Subcutaneous abdominal adipose tissue (tissue), 5 donors: ENCODE data around the gene NANOS3.
"Not testable (repeated sequence)": the region's sequence is repeated elsewhere in the genome, so short reads cannot be mapped to it uniquely, and the experiment has no call there.

Source experiments
- H3K27ac ChIP-seq: one replicate; pipeline ENCODE4 v1.7.0; 2013; ENCODE audit warnings: low read depth, mild to moderate bottlenecking, inconsistent platforms, low read length, moderate library complexity
- H3K27me3 ChIP-seq, 5 donors: one replicate each; pipeline ENCODE4 v1.7.0; 2013; ENCODE audit warnings: low read length in 5 of 5, inconsistent platforms in 1 of 5; ENCODE audit not compliant: control insufficient read depth in 5 of 5, insufficient read depth in 4 of 5
- H3K36me3 ChIP-seq, 5 donors: one replicate each; pipeline ENCODE4 v1.7.0; 2013; ENCODE audit warnings: low read length in 5 of 5; ENCODE audit not compliant: control insufficient read depth in 5 of 5, insufficient read depth in 5 of 5
- H3K4me1 ChIP-seq, 5 donors: one replicate each; pipeline ENCODE4 v1.7.0; 2013; ENCODE audit warnings: low read length in 5 of 5, mild to moderate bottlenecking in 3 of 5, moderate library complexity in 1 of 5; ENCODE audit not compliant: control insufficient read depth in 5 of 5, insufficient read depth in 5 of 5
- H3K4me3 ChIP-seq, 5 donors: one replicate each; pipeline ENCODE4 v1.7.0; 2013; ENCODE audit warnings: low read length in 5 of 5, low read depth in 1 of 5
- H3K9ac ChIP-seq, 5 donors: one replicate each; pipeline ENCODE4 v1.7.0; 2013; ENCODE audit warnings: low read length in 5 of 5, mild to moderate bottlenecking in 4 of 5, moderate library complexity in 3 of 5
- H3K9me3 ChIP-seq, 5 donors: one replicate each; pipeline ENCODE4 v1.7.0; 2013; ENCODE audit warnings: low read length in 5 of 5; ENCODE audit not compliant: control insufficient read depth in 5 of 5
- donor health status: healthy.
- donor health status: healthy.
- donor health status: healthy.
- donor health status: healthy.
- donor health status: healthy.

NANOS3 gene

GRCh38 chr19:13844130-13844631, 32.8 kb upstream of the NANOS3 start:
- peak overlapping the region; percentile 100 for H3K27ac ChIP-seq
- H3K4me1 ChIP-seq = peaks cover 9 to 69% (median 58%) of the 10 kb centered on the region in 5 donors
- no peaks in the 10 kb centered on the region for H3K27me3 ChIP-seq
- no peaks in the 10 kb centered on the region for H3K9me3 ChIP-seq
- peaks cover 0 to 15% (median 0%) of the 10 kb centered on the region in 5 donors for H3K36me3 ChIP-seq
- H3K4me3 ChIP-seq = peak overlapping the region in 2 of 5 donors; percentile 62 to 72
- peak overlapping the region in 2 of 5 donors; percentile 56 to 97 for H3K9ac ChIP-seq

- Histone ChIP-seq H3K9me3 (no peaks in the 10 kb centered on the region), H3K27me3 (no peaks in the 10 kb centered on the region), H3K9ac (peak overlapping the region; percentile 17 to 89 (median 82)), H3K4me1 (peaks cover 20 to 66% (median 60%) of the 10 kb centered on the region in 5 donors), H3K36me3 (no peaks in the 10 kb centered on the region), H3K27ac (peak overlapping the region; percentile 98), H3K4me3 (peak overlapping the region; percentile 36 to 70 (median 48))
Measured at GRCh38 chr19:13846557-13847406, 30.2 kb upstream of the NANOS3 start.

- peak overlapping the region; percentile 49 to 70 (median 56) for H3K4me3 ChIP-seq
- no peaks in the 10 kb centered on the region for H3K9me3 ChIP-seq
- H3K27me3 ChIP-seq = no peaks in the 10 kb centered on the region
- peak overlapping the region; percentile 98 for H3K27ac ChIP-seq
- H3K36me3 ChIP-seq = no peaks in the 10 kb centered on the region
- H3K4me1 ChIP-seq = peaks cover 20 to 66% (median 60%) of the 10 kb centered on the region in 5 donors
- peak overlapping the region in 4 of 5 donors; percentile 77 to 89 (median 84) for H3K9ac ChIP-seq
Measured at GRCh38 chr19:13847407-13848339, 29.3 kb upstream of the NANOS3 start.

- Histone ChIP-seq H3K9ac (peak overlapping the region in 1 of 5 donors; percentile 89), H3K4me3 (peak overlapping the region in 1 of 5 donors; percentile 70), H3K9me3 (no peaks in the 10 kb centered on the region), H3K27me3 (no peaks in the 10 kb centered on the region), H3K36me3 (no peaks in the 10 kb centered on the region), H3K27ac (peak overlapping the region; percentile 98), H3K4me1 (peaks cover 19 to 61% (median 55%) of the 10 kb centered on the region in 5 donors)
Measured at GRCh38 chr19:13848340-13848677, 28.6 kb upstream of the NANOS3 start.

- Histone ChIP-seq H3K9ac (no peak overlapping the region), H3K36me3 (no peaks in the 10 kb centered on the region), H3K27me3 (no peaks in the 10 kb centered on the region), H3K4me1 (peaks cover 19 to 54% (median 48%) of the 10 kb centered on the region in 5 donors), H3K27ac (peak overlapping the region; percentile 98), H3K9me3 (no peaks in the 10 kb centered on the region), H3K4me3 (no peak overlapping the region)
Measured at GRCh38 chr19:13848798-13849676, 27.9 kb upstream of the NANOS3 start.

- H3K27me3 ChIP-seq = no peaks in the 10 kb centered on the region
- peak overlapping the region; percentile 30 to 80 (median 43) for H3K4me3 ChIP-seq
- H3K9ac ChIP-seq = peak overlapping the region; percentile 49 to 84 (median 78)
- H3K4me1 ChIP-seq = peaks cover 19 to 52% (median 47%) of the 10 kb centered on the region in 5 donors
- H3K27ac ChIP-seq = peak overlapping the region; percentile 91
- no peaks in the 10 kb centered on the region for H3K9me3 ChIP-seq
- no peaks in the 10 kb centered on the region for H3K36me3 ChIP-seq
Measured at GRCh38 chr19:13849991-13850909, 26.7 kb upstream of the NANOS3 start.

- no peaks in the 10 kb centered on the region for H3K36me3 ChIP-seq
- H3K27me3 ChIP-seq = no peaks in the 10 kb centered on the region
- H3K4me3 ChIP-seq = peak overlapping the region; percentile 30 to 80 (median 43)
- H3K9ac ChIP-seq = peak overlapping the region; percentile 53 to 84 (median 78)
- peaks cover 17 to 47% (median 45%) of the 10 kb centered on the region in 5 donors for H3K4me1 ChIP-seq
- peak overlapping the region; percentile 91 for H3K27ac ChIP-seq
- no peaks in the 10 kb centered on the region for H3K9me3 ChIP-seq
Measured at GRCh38 chr19:13850910-13851733, 25.8 kb upstream of the NANOS3 start.

GRCh38 chr19:13851734-13852114, 25.2 kb upstream of the NANOS3 start:
- H3K4me3 ChIP-seq = not testable (repeated sequence)
- peak overlapping the region in 4 of 5 donors; percentile 21 to 84 (median 70) for H3K9ac ChIP-seq

More at GRCh38 chr19:13851734-13852114, 25.2 kb upstream of the NANOS3 start:
- not testable (repeated sequence) for H3K36me3 ChIP-seq, H3K9me3 ChIP-seq, H3K27me3 ChIP-seq
- H3K4me1 ChIP-seq = peaks cover 15 to 41% (median 39%) of the 10 kb centered on the region in 5 donors
- H3K27ac ChIP-seq = peak overlapping the region; percentile 91
